Medulla oblongata (tissue), 1 donor: ENCODE data around the gene EPHB1.

Experiments
- DNase-seq: peaks from one replicate; pipeline ENCODE4 v3.0.0-alpha.2; 2015; ENCODE audit errors: extremely low spot score

Gene EPHB1

DNA sequence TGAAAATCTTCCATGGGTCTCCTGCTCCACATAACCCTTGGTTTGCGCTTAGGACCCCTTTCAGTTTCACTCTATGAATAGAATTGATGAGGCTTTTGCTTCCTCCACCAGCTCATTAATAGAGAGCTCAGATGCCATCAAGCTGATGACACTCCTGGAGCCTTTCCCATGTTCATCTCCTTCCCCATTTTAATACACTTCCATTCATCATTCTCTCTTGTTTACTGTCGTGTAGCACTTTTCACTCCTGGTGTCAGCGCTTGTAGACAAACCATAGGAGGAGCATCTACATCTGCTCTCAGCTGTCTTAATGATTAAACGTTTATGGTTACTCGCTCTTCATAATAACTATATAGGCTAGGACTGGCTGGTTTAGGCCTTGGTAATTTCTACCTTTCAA is 363.5 kb downstream of the EPHB1 start:
- DNase-seq = no peak

DNA sequence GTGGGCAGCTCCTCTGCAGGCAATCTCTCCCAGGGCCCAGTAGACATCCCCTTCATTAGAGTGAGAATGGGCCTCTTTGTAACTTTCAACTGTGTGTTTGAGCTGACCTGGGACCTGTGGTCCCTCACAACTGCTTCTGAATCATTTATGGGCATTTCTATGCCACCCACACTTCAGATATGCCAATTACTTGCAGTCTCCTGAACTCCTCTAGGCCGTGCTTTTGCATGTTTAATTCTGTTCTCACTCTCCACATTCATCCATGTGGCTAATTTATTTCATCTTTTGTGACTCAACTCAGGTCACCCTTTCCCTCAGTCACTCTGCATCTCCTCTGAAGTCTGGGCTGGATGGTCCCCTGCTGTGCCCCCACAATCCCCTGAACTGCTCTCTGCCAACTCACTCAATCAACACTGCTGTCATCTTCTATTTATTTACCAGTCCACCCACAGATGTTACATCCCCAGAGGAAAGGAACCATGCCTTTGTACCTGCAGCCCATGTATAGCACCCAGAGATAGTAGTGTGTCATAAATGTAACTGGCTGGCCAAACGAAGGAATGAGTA is 364.7 kb downstream of the EPHB1 start:
- no peak for DNase-seq

DNA sequence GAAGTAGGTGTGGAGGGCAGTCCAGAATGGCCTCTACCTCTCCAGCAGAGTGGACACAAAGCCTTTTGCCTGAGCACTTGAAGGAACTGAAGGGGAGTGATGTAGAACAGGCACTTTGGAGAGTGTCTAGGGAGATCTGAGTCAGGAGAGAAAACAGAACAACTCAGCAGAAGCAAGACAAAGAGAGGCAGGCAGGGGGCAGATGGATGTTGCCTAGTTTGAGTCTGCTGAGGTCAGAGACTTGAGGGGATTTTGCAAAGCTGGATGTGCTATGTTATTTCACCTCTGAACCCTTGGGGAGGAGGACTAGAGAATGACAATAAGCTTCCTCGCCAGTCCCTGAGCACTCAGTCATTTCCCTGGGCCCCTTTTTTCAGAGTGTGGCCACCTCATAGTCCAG is 366.4 kb downstream of the EPHB1 start:
- DNase-seq = no peak

DNA sequence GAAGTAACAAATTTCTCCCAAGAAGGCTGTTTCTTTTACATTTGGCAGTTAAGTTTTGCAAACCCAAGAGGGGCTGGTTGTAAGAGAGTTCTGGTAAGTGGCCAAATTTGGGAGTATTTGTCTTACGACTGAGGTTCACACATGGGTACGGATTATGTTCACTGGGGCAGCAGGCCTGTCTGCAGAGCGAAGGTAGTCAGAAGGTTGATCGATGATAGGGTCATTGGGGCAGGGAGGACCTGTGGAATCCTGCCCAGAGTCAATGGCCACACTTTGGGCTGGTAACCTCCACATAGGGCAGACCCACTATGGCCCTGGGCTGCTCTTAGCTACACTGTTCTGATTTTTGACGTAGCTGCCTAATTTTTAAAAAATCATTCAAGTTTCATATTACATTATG is 368.6 kb downstream of the EPHB1 start:
- DNase-seq = no peak

- DNase-seq = no peak
Measured at GRCh38 chr3:135165260-135165659, 370.2 kb downstream of the EPHB1 start.

DNA sequence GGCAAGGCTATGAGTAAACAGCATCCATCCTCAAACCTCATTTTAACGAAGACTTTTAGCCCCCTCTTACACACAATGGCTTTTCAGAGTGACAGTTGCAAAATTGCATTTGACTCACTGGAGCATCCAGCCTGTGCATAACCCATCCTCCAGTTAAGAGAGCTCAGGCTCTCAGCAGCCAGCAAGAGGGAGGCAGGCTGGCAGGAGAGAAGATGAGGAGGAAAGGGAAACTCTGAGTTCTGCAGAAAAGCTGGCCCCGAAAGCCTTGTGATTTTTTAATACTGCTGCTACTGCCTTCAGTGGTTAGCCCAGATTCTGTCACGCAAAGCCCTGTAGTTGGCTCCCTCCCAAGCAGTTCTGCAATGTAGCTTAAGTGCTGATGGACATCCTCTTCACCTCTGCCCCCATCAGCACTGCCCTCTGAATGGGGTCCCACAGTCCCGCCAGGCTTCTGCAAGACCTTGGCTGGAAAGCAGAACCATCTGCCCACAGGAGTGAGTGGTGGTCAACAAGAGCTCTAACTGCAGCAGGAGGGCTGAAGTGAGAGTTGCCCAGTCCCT is 371.3 kb downstream of the EPHB1 start:
- DNase-seq = no peak

DNA sequence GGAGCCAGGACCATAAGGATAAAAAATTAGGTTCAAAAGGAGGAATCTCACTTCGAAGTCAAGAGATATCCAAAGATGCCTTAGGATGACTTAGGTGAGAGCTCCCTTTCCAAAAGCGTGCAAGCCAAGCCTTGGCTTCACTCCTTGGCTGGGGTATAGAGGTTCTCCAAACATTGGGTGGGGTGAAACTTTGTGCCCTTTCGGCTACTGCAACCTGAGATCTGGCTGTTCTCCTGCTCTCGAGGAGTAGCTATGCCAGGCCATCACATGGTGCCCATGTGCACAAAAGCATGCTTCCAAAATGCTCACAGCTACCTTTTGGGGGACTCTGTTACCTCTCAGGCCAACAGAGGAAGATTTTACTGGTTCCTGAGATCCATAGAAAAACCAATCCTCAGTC is 373.8 kb downstream of the EPHB1 start:
- no peak for DNase-seq

DNA sequence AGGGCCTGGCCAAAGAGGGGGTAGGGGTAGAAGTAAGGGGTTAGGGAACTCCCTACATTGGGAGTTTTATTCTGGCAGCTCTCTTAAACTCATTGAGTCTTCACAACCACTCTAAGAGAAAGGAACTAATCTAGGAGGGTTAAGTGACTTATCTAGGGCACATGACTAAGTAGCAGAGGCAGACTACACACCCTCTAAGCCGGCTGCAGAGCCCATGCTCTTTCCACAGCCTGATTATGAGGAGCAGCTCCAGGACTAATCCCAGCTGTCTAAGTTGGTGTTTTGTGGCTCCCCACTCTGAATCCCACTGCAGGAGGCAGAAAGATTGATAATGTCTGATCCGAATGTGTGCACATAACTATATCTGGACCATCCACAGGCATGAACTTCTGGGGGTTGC is 374.6 kb downstream of the EPHB1 start:
- no peak for DNase-seq

DNA sequence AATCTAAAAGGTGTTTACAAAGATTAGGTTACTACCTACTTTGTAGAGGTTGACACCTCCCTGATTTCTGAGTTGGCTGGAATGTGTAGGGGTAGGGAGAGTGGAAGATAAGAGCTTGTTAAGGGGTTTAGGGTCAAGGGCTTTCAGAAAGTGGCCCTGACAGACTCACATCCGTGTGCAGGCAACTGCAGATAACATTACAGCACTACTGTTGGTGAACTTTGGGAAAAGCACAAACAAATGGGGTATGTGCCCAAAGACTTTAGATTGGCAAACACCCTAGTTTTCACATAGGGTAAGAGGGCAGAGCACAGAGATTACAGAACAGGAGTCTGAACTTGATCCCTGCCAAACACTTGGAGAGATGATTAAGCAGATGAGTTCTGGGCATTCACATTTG is 375.7 kb downstream of the EPHB1 start:
- DNase-seq = no peak

DNA sequence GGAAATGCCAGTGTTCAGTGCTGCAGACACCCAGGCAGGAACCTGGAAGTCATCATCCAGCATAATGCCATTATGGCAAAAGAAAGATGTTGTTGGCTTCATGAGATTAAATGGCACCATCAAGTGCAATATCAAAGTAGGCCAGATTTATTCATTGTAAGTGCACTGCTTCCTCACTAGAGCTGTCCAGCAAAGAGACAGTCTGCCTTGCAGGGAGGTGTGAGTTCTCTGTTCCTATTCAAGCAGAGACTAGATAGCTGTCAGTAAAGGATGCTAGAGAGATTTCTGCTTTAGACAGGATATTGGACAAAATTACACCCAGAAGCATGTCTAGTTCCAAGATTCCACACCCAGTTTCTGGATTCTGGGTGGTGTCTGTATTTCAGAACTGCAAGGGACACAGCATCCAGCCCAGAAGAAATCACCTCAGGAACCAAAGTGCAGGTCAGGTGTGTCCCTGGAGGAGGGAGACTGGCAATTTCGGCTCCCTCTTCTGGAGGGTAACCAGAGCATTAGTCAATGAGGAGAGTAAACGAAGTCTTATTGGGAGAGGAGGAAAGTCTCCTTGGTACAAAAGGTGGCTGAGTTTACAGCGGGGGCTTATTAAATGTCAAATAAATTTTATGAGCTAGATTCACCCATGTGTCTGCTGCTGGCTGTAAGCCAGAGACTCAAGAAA is 377.3 kb downstream of the EPHB1 start:
- no peak for DNase-seq

GRCh38 chr3:135175728-135176277 is 380.7 kb downstream of the EPHB1 start:
- no peak for DNase-seq

DNA sequence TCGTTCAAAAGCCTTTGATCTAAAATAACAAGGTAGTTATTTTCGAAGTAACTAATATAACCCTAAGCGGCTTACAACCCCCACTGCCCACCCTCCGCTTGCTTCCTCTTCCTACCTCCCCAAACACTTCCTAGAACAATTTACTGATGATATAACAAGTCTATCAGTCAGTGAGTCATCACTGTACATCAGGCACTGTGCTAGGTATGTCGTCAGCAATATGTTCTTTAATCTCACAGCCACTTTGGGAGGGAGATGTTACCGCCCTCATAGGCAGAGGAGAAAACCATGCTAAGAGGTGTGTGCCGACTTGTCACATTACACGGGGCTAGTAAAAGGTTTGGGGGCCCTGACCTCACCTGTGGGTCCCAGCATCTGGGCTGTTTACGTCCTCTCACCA is 381.8 kb downstream of the EPHB1 start:
- DNase-seq = no peak

DNA sequence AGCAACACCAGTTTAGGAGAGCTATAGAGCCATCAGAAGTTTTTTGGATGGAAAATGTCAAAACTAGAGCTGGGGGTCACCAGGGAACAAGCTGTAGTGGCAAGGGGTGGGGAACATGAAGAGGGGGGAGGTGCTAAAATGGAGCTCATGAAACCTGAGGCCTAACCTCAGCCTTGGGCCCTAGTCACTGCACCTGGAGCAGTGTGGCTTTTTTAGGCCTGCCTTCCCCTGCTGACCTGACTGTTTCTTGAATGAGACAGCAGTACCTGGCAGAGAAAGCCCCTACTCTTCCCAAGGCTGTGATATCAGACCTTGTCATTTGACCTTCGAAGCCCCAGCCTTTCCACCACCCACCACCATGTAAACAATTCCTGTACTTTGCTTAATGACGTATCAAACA is 383.5 kb downstream of the EPHB1 start:
- DNase-seq = no peak

GRCh38 chr3:135181408-135181807 is 386.3 kb downstream of the EPHB1 start:
- DNase-seq = no peak

- DNase-seq = no peak
Measured at GRCh38 chr3:135182364-135182998, 387.4 kb downstream of the EPHB1 start.

DNA sequence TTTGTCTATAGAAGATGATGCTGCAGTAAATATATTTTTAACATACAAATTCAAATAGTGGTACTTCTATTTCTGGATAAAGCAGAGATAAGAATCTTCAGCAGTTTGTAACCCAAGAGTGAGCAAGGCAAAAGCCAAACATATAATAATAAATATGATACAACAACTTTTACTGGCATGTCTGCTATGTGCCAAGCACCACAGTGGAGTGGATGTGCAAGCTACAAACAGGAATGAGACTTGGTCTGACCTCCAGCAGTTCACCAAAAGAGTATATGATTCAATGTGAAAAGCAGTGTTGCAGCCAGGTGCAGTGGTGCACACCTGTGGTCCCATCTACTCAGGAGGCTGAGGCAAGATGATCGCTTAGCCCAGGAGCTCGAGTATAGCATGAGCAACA is 395.6 kb downstream of the EPHB1 start:
- no peak for DNase-seq

DNA sequence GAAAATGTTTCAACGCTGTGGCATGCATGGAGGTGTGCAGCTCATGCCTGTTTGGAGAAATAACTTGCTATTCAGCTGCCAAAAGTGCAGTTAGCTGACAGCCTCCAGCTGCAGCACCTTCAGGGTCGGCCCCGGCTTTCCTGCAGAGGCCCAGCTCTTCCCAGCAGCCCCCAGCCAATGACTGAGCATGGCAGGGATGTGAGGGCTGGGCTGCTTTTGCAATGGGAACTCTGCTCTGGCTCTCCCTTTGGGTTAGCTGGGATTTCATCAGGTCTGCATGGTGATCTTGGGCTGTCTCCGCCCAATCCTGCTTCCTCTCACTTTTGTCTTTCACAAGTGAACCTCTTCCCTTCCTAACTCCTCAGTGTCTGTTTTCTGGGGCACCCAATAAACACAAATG is 396.6 kb downstream of the EPHB1 start:
- no peak for DNase-seq

DNA sequence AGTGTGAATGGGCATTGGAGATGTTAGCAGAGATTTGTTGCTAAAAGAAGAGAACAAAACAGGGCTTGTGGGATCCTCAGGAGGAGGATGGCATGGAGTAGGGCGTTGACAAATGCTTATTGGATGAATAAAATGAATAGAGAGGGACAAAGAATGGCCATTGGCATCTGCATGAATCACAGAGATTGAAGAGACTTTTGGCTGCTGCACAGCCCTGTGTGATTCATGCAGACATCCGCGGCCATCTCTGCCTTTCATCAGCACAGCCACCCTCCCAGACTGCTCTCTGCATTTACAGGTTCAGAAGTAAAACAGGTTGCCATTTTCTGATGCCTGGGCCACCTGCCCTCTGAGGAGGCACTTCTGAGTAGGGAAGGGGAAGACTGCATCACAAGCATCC is 397.9 kb downstream of the EPHB1 start:
- no peak for DNase-seq

DNA sequence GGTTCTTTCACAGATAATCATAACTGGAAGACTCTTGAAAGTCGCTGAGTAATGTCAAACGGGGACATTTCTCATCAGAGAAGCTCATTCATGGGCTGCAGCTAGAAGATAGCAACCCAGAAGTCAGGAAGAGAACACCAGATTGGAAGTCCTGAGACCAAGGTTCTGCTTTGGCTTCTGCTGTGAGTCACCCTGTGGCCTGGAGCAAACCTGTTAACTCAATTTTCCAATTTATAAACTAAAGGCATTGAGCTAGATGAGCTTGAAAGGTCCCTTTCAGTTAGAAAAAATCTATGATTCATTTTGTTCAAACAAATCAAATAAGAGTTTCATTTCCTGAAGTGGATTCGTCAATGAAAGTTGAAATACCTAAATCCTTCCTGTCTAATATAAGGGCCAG is 402.2 kb downstream of the EPHB1 start:
- no peak for DNase-seq

DNA sequence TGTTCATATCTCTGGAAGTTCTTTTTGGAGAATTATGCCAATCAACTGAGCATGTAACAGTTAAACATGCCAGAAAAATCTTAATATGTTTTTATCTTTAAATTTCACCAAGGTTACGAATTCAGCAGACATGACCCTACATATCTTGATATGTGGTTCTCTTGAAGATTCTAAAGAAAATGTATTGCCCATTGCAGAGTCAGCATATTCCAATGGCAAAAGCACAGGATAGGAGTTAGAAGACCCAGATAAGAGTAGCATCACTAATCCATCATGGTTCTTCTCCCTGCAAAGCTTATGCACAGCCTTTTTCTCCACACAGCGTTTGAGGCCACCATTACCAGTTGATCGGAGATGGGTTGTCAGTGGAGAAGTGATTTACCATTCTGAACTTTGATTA is 402.8 kb downstream of the EPHB1 start:
- no peak for DNase-seq

GRCh38 chr3:135199137-135199536 is 404.1 kb downstream of the EPHB1 start:
- no peak for DNase-seq

GRCh38 chr3:135203026-135203425 is 408.0 kb downstream of the EPHB1 start:
- DNase-seq = no peak

- DNase-seq = no peak
Measured at GRCh38 chr3:135213213-135213612, 418.2 kb downstream of the EPHB1 start.
